GM23248 (cell line): Measurements from ENCODE around the gene MDK. TPM values are rescaled to one million over a fixed set of nuclear protein-coding genes. Genes with fewer than 3 reads are reported as not detected.

ENCODE experiments used
- DNase-seq: peaks from one replicate; pipeline ENCODE4 v3.0.0-alpha.2; 2015
- H2AFZ ChIP-seq: fragments of 200-600 bp; sonication (generic); 2 replicates; pipeline ENCODE4 v1.6.1; 2016; ENCODE audit warnings: antibody characterized with exemption
- H3F3A ChIP-seq: fragments of 200-600 bp; sonication (generic); 2 replicates; pipeline ENCODE4 v1.6.1; 2016; ENCODE audit warnings: mild to moderate bottlenecking, antibody characterized with exemption, mixed run types; ENCODE audit not compliant: insufficient read depth
- H3K27ac ChIP-seq: fragments of 200-600 bp; sonication (generic); 2 replicates; pipeline ENCODE4 v1.5.1; 2016; ENCODE audit warnings: mild to moderate bottlenecking
- H3K27me3 ChIP-seq: fragments of 200-600 bp; sonication (generic); replicated peaks from 2 replicates; pipeline ENCODE4 v1.6.1; 2016; ENCODE audit warnings: mild to moderate bottlenecking; ENCODE audit not compliant: insufficient read depth
- H3K36me3 ChIP-seq: fragments of 200-600 bp; sonication (generic); 2 replicates; pipeline ENCODE4 v1.6.1; 2016; ENCODE audit warnings: low read depth, mild to moderate bottlenecking
- H3K4me1 ChIP-seq: fragments of 200-600 bp; sonication (generic); 2 replicates; pipeline ENCODE4 v1.6.1; 2016; ENCODE audit warnings: mild to moderate bottlenecking; ENCODE audit not compliant: insufficient read depth
- H3K4me2 ChIP-seq: fragments of 200-600 bp; sonication (generic); one replicate; pipeline ENCODE4 v1.6.1; 2016; ENCODE audit warnings: mild to moderate bottlenecking; ENCODE audit not compliant: unreplicated experiment
- H3K4me3 ChIP-seq: fragments of 200-600 bp; sonication (generic); 2 replicates; pipeline ENCODE4 v1.5.1; 2016; ENCODE audit warnings: mild to moderate bottlenecking
- H3K79me2 ChIP-seq: fragments of 200-600 bp; sonication (generic); 2 replicates; pipeline ENCODE4 v1.6.1; 2016; ENCODE audit warnings: mild to moderate bottlenecking; ENCODE audit not compliant: insufficient read depth
- H3K9ac ChIP-seq: fragments of 200-600 bp; sonication (generic); 2 replicates; pipeline ENCODE4 v1.6.1; 2016; ENCODE audit warnings: mild to moderate bottlenecking
- H3K9me2 ChIP-seq: fragments of 200-600 bp; sonication (generic); 2 replicates; pipeline ENCODE4 v1.6.1; 2016; ENCODE audit warnings: mixed run types, mild to moderate bottlenecking, moderate library complexity; ENCODE audit not compliant: insufficient read depth
- H3K9me3 ChIP-seq: fragments of 200-600 bp; sonication (generic); one replicate; pipeline ENCODE4 v1.6.1; 2017; ENCODE audit warnings: low read depth
- H4K20me1 ChIP-seq: fragments of 200-600 bp; sonication (generic); 2 replicates; pipeline ENCODE4 v1.6.0; 2016; ENCODE audit not compliant: insufficient read depth
- EZH2 ChIP-seq: fragments of 200-600 bp; sonication (generic); IDR thresholded peaks from 2 replicates; pipeline ENCODE4 v1.6.1; 2018; ENCODE audit warnings: antibody characterized with exemption, mild to moderate bottlenecking; ENCODE audit not compliant: insufficient read depth, poor library complexity, severe bottlenecking
- EZH2phosphoT487 ChIP-seq: fragments of 200-600 bp; sonication (generic); IDR thresholded peaks from 2 replicates; pipeline ENCODE4 v1.6.1; 2018; ENCODE audit warnings: antibody characterized with exemption, moderate library complexity, mild to moderate bottlenecking, low read depth; ENCODE audit not compliant: insufficient read depth
- WGBS, 2 experiments: methylation state at CpG; one replicate each; pipeline ENCODE4 v1.1.6; 2015 to 2017; ENCODE audit warnings: low lambda C conversion rate in 2 of 2, low coverage in 1 of 2; ENCODE audit errors: missing lambda C conversion rate in 2 of 2; 5-methylcytosine and 5-hydroxymethylcytosine counted together
- in situ Hi-C: fragments of 300-500 bp; cut with MboI; formaldehyde crosslinking; loops from 2 replicates; pipeline ENCODE4 v1.15.0; 2020
- polyA plus RNA-seq: library from polyadenylated mRNA; unstranded; fragments of >200 nt; fragmentation: Nextera tagmentation; extraction: Ambion mirVana; gene quantifications from 2 replicates; pipeline ENCODE4 v1.2.1, GENCODE V29; 2016
- total RNA-seq: library from RNA; depleted of rRNA; stranded (reverse); fragments of >200 nt; shearing (Covaris generic); gene quantifications from 2 replicates; pipeline ENCODE4 v1.2.3, GENCODE V29; 2014; rRNA removed

Gene MDK, protein sequence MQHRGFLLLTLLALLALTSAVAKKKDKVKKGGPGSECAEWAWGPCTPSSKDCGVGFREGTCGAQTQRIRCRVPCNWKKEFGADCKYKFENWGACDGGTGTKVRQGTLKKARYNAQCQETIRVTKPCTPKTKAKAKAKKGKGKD
- 2.7 and 10.7 TPM in 2 replicates for total RNA-seq
- polyA plus RNA-seq, result 31.5 and 34.5 TPM in 2 replicates

DNA sequence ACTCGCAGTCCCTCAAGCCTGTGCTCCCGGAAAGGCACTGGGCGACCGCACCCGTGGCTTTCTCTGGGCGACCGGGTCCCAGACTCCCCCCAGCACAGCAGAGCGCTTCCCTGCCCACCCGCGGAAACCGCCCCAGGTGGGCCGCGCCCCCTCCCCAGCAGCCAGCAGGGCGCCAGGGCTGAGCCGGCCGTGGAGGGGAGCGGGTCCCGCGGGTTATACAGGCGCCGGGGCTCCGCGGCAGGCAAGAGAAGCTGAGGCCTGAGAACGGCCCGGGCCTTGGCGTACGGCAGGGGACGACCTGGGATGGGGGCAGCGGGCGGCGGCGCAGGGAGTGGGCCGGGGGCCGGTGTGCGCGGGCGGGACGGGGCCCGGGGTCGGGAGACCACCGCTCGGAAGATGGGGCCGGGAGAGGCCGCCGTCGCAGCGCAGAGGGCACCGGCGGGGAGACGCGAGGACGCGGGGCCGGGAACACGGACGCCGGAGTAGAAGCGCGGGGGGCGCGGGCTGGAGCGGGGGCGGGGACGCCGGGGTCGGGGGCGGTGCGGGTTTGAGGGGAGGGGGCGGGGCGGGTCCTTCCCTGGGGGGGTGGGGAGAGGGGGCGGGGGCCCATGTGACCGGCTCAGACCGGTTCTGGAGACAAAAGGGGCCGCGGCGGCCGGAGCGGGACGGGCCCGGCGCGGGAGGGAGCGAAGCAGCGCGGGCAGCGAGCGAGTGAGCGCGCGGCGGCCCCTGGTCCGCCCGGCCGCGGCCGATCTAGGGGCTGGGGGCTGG is at the start of gene MDK:
MDK (plus strand) TSS at position 622 of the 771 bp plus-strand sequence. CDS start 389 bp downstream, outside the sequence.
- Histone ChIP-seq H3K4me1 (no peaks in the 10 kb centered on the region), H3K9ac (peak within 1 kb of the TSS; percentile 76), H3K36me3 (no peaks in the 10 kb centered on the region), H3K27me3 (no peaks in the 10 kb centered on the region), H3K4me3 (peak within 1 kb of the TSS; percentile 71), H2AFZ (peak within 1 kb of the TSS; percentile 74), H3K27ac (no peak within 1 kb of the TSS), H3K9me2 (no peaks in the 10 kb centered on the region), H3F3A (0 out of 2 replicates have a peak, but pooled peaks cover 3% of the 10 kb centered on the region), H3K79me2 (no peaks in the 10 kb centered on the region), H3K4me2 (peak within 1 kb of the TSS; percentile 74), H3K9me3 (no peaks in the 10 kb centered on the region), H4K20me1 (no peaks in the 10 kb centered on the region)
- no peak for TF ChIP-seq EZH2phosphoT487
- TF ChIP-seq EZH2, result no peak
- WGBS, 2 experiments, result 3% methylated on average over 19 to 96 of the region's 96 CpGs
- DNase-seq, result peak; percentile 61
- in situ Hi-C loops, result no loop called here

DNA sequence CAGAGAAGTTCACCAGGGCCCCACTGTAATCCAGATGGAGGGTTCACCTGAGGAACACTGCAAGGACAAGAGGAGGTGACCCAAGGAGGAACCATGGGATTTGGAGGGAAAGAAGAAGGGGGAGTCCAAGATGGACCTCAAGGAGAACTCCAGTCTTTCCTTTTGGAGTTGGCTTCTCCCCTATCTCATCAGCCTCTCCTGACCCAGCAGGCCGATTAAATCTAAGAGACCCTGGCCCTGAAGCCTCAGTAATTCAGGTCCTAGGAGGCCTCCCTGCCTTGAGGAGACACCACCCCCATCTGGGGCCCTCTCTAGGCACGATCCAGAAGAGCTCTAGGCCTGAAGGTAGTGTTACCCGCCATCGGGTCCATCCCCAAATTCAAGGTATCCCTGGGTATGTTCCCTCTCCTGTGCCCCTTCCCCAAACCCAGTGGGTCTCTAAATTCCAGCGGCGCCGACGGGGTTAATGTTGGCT is 49.3 kb upstream of the MDK start:
- H3K27ac ChIP-seq, result no peak overlapping the region
- no peaks in the 10 kb centered on the region for H3K9me3 ChIP-seq
- H3K4me3 ChIP-seq, result peak overlapping the region; percentile 50; the same call in 1 of the 2 replicates
- 29 to 37% methylated on average over 8 of the region's 8 CpGs for WGBS, 2 experiments
- H4K20me1 ChIP-seq, result no peaks in the 10 kb centered on the region
- no peaks in the 10 kb centered on the region for H3K9me2 ChIP-seq
- no peak overlapping the region for H3K4me2 ChIP-seq
- in situ Hi-C loops, result no loop called here
- H3K79me2 ChIP-seq, result no peaks in the 10 kb centered on the region
- 0 out of 2 replicates have a peak, but pooled peaks cover 4% of the 10 kb centered on the region for H3K4me1 ChIP-seq
- DNase-seq, result no peak
- no peak overlapping the region for H3K9ac ChIP-seq
- peaks cover 14% of the 10 kb centered on the region for H3K27me3 ChIP-seq
- peaks cover 8% of the 10 kb centered on the region; the same call in 1 of the 2 replicates for H3F3A ChIP-seq
- no peaks in the 10 kb centered on the region for H3K36me3 ChIP-seq
- no peak overlapping the region for H2AFZ ChIP-seq
- TF ChIP-seq EZH2phosphoT487, result no peak
- TF ChIP-seq EZH2, result peak; percentile 12

DNA sequence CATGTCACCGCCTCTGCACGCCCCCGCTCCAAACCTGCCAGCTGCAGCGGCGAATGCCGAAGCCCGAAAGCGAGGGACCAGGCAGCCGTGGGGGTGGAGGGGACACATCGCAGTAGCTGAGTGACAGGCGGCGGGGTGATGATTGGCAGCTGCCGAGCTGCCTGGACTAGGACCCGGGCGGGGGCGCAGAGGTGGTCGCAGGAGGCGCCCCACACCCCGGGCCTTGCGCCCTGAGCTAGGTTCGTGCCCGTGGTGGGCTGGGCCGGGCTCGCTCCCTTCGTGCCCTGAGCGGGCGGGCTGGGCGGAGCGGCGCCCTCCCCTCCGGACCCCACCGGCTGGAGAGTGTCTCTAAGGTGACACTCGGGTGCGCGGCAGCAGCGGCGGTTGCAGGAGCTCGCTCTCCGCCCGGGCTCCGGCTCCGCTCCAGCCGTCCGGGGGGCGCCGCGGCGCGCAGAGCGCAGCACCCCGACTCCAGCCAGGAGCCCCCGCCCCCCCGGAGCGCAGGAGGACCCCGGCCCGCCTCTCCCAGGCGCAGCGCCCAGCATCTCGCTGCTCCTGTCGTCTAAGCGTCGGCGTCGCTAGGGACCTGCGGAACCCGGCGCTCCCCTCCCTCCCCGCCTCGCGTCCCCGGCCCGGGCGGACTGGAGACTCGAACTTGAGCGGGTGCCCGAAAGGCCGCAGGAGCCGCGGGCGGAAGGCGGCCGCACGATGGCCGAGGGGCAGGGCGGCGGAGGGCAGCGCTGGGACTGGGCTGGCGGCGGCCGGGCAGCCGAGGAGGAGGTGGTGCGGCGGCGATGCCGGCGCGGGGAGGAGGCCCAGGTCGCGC is 48.7 kb upstream of the MDK start:
- H3K9me2 ChIP-seq, result no peaks in the 10 kb centered on the region
- H3K4me3 ChIP-seq, result peak overlapping the region; percentile 50
- no peak overlapping the region for H2AFZ ChIP-seq
- H3K27me3 ChIP-seq, result peaks cover 14% of the 10 kb centered on the region
- H3F3A ChIP-seq, result peaks cover 8% of the 10 kb centered on the region; the same call in 1 of the 2 replicates
- peak overlapping the region; percentile 38 for H3K4me2 ChIP-seq
- peak; percentile 48 for DNase-seq
- in situ Hi-C loops, result no loop called here
- no peaks in the 10 kb centered on the region for H3K36me3 ChIP-seq
- H3K4me1 ChIP-seq, result 0 out of 2 replicates have a peak, but pooled peaks cover 4% of the 10 kb centered on the region
- H3K79me2 ChIP-seq, result no peaks in the 10 kb centered on the region
- no peaks in the 10 kb centered on the region for H4K20me1 ChIP-seq
- peak; percentile 2 for TF ChIP-seq EZH2
- no peak for TF ChIP-seq EZH2phosphoT487
- no peak overlapping the region for H3K27ac ChIP-seq
- no peaks in the 10 kb centered on the region for H3K9me3 ChIP-seq
- H3K9ac ChIP-seq, result no peak overlapping the region
- 3 to 5% methylated on average over 45 to 61 of the region's 99 CpGs for WGBS, 2 experiments
